ENCODE data around the gene EFS. TPM values are rescaled to one million over a fixed set of nuclear protein-coding genes. Genes with fewer than 3 reads are reported as not detected.

The EFS gene
- total and polyA plus RNA-seq, 4 experiments from 2014 or later = not detected

GRCh38 chr14:23366426-23366921 lies 1.5 kb upstream of the EFS start:
- H3K36me3 ChIP-seq (ENCODE audit: insufficient read depth, low read length) = no peaks in the 10 kb centered on the region
- H3K4me1 ChIP-seq (ENCODE audit: insufficient read depth, low read length) = no peaks in the 10 kb centered on the region
- DNase-seq = no peak
- ChIA-PET CTCF (ENCODE audit: partially characterized antibody) (interaction anchor here (3.3 kb wide), 1 partner anchor 14 kb away, joined by 17 read pairs; no protein-coding TSS in a partner anchor), POLR2A (ENCODE audit: partially characterized antibody) (no interaction called here)
- no peak overlapping the region for H3K4me3 ChIP-seq (ENCODE audit: low read length in 2 of 2)
- H3K9me3 Mint-ChIP-seq = no peaks in the 10 kb centered on the region
- intact Hi-C loops (cut with micrococcal nuclease) = no loop called here
- H3K36me3 Mint-ChIP-seq = no peaks in the 10 kb centered on the region
- H3K27ac ChIP-seq (ENCODE audit: low read depth, low read length) = no peak overlapping the region
- no peaks in the 10 kb centered on the region for H3K9me3 ChIP-seq (ENCODE audit: control insufficient read depth in 1 of 2, low read length in 2 of 2)
- peaks cover 6% of the 10 kb centered on the region for H3K27me3 ChIP-seq (ENCODE audit: insufficient read depth, low read length)
- no peak overlapping the region for H3K4me3 Mint-ChIP-seq
- H3K4me1 Mint-ChIP-seq = peaks cover 0 to 2% (median 0%) of the 10 kb centered on the region in 4 donors
- H3K27me3 Mint-ChIP-seq = peaks cover 21 to 27% of the 10 kb centered on the region in 2 donors
- H3K27ac Mint-ChIP-seq = no peak overlapping the region

DNA sequence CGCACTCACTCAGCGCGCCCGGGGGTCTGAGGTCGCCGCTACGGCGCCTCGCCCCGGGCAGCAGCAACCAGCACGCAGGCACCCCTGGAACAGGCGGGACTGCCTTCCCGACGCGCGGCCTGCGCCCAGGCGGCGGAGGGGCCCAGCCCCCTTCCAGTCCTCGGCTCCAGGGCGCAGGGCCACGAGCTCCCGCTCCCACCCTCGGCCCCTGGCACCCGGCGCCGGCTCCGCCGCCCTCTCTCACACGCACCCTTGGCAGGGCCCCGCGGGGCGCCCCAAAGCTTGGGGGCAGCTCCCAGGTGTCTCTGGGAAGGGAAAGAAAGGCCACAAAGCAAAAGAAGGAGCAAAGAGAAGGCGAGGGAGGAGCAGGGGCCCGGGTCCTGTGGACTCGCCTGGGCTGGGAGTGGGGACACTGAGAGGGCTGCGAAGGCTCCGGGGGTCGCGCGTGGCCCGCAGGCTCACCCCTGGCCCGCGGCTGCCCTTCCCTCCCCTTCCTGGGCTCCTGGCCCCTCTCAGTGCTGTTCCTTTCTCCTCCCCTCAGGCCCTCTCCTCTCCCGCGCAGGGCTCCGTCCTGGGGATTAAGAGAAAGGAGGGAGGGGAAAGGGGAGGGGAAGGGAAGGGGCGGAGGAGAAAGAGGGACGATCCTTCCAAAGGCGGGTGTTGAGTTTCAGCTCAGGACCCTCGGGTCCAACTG lies 907 bp upstream of the EFS start:
- ChIA-PET CTCF (ENCODE audit: partially characterized antibody) (no interaction called here), POLR2A (ENCODE audit: partially characterized antibody) (no interaction called here)
- H3K36me3 Mint-ChIP-seq = no peaks in the 10 kb centered on the region
- peaks cover 0 to 2% (median 0%) of the 10 kb centered on the region in 4 donors for H3K4me1 Mint-ChIP-seq
- peaks cover 6% of the 10 kb centered on the region for H3K27me3 ChIP-seq (ENCODE audit: insufficient read depth, low read length)
- no peaks in the 10 kb centered on the region for H3K9me3 ChIP-seq (ENCODE audit: control insufficient read depth in 1 of 2, low read length in 2 of 2)
- DNase-seq = no peak
- H3K27ac Mint-ChIP-seq = no peak overlapping the region
- H3K27ac ChIP-seq (ENCODE audit: low read depth, low read length) = no peak overlapping the region
- H3K4me3 ChIP-seq (ENCODE audit: low read length in 2 of 2) = no peak overlapping the region
- H3K4me3 Mint-ChIP-seq = no peak overlapping the region
- peaks cover 24 to 30% of the 10 kb centered on the region in 2 donors for H3K27me3 Mint-ChIP-seq
- no peaks in the 10 kb centered on the region for H3K9me3 Mint-ChIP-seq
- intact Hi-C loops (cut with micrococcal nuclease) = no loop called here
- no peaks in the 10 kb centered on the region for H3K36me3 ChIP-seq (ENCODE audit: insufficient read depth, low read length)
- no peaks in the 10 kb centered on the region for H3K4me1 ChIP-seq (ENCODE audit: insufficient read depth, low read length)

GRCh38 chr14:23364164-23365035 lies 572 bp downstream of the EFS start:
- intact Hi-C loops (cut with micrococcal nuclease) = no loop called here
- peaks cover 0 to 2% (median 0%) of the 10 kb centered on the region in 4 donors for H3K4me1 Mint-ChIP-seq
- H3K27me3 Mint-ChIP-seq = peaks cover 24 to 31% of the 10 kb centered on the region in 2 donors
- H3K9me3 Mint-ChIP-seq = no peaks in the 10 kb centered on the region
- H3K27me3 ChIP-seq (ENCODE audit: insufficient read depth, low read length) = peaks cover 6% of the 10 kb centered on the region
- peak overlapping the region in 1 of 8 donors; percentile 46 for H3K4me3 Mint-ChIP-seq
- peak overlapping the region in 3 of 7 donors; percentile 37 to 73 (median 50) for H3K27ac Mint-ChIP-seq
- no peak overlapping the region for H3K4me3 ChIP-seq (ENCODE audit: low read length in 2 of 2)
- H3K36me3 Mint-ChIP-seq = no peaks in the 10 kb centered on the region
- H3K4me1 ChIP-seq (ENCODE audit: insufficient read depth, low read length) = no peaks in the 10 kb centered on the region
- H3K36me3 ChIP-seq (ENCODE audit: insufficient read depth, low read length) = no peaks in the 10 kb centered on the region
- H3K9me3 ChIP-seq (ENCODE audit: control insufficient read depth in 1 of 2, low read length in 2 of 2) = no peaks in the 10 kb centered on the region
- no peak for DNase-seq
- H3K27ac ChIP-seq (ENCODE audit: low read depth, low read length) = no peak overlapping the region
- POLR2A ChIA-PET (ENCODE audit: partially characterized antibody) = no interaction called here
- CTCF ChIA-PET (ENCODE audit: partially characterized antibody) = interaction anchor here (2.5 kb wide), 1 partner anchor 16 kb away, joined by 9 read pairs; no protein-coding TSS in a partner anchor

DNA sequence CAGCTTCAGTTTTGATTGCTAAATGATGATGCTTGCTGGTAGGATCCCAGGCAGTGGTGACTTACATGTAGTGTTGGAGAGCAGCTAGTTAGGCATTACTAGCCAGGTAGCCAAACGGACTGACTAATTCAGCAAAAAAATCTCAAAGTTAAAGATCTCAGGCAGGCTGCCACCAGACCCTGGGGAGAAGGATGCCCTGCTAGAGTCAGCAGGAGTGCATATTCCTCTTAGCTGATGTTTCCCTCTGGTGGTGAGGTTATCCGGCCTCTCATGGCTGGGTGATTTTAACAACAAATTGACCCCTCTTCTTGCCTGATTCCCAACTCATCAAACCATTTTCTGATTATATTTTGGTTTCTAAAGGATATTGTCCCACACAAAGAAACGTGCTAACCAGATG lies 2.8 kb downstream of the EFS start:
- no peak overlapping the region for H3K27ac ChIP-seq (ENCODE audit: low read depth, low read length)
- H3K27me3 ChIP-seq (ENCODE audit: insufficient read depth, low read length) = peaks cover 6% of the 10 kb centered on the region
- DNase-seq = no peak
- H3K9me3 ChIP-seq (ENCODE audit: control insufficient read depth in 1 of 2, low read length in 2 of 2) = no peaks in the 10 kb centered on the region
- H3K4me3 Mint-ChIP-seq = no peak overlapping the region
- H3K36me3 ChIP-seq (ENCODE audit: insufficient read depth, low read length) = no peaks in the 10 kb centered on the region
- no peak overlapping the region for H3K27ac Mint-ChIP-seq
- H3K4me1 ChIP-seq (ENCODE audit: insufficient read depth, low read length) = no peaks in the 10 kb centered on the region
- H3K4me1 Mint-ChIP-seq = peaks cover 0 to 2% (median 0%) of the 10 kb centered on the region in 4 donors
- no peaks in the 10 kb centered on the region for H3K9me3 Mint-ChIP-seq
- ChIA-PET CTCF (ENCODE audit: partially characterized antibody) (interaction anchor here (2.5 kb wide), 1 partner anchor 18 kb away, joined by 9 read pairs; no protein-coding TSS in a partner anchor), POLR2A (ENCODE audit: partially characterized antibody) (no interaction called here)
- no peaks in the 10 kb centered on the region for H3K36me3 Mint-ChIP-seq
- intact Hi-C loops (cut with micrococcal nuclease) = no loop called here
- no peak overlapping the region for H3K4me3 ChIP-seq (ENCODE audit: low read length in 2 of 2)
- peaks cover 21 to 28% of the 10 kb centered on the region in 2 donors for H3K27me3 Mint-ChIP-seq

DNA sequence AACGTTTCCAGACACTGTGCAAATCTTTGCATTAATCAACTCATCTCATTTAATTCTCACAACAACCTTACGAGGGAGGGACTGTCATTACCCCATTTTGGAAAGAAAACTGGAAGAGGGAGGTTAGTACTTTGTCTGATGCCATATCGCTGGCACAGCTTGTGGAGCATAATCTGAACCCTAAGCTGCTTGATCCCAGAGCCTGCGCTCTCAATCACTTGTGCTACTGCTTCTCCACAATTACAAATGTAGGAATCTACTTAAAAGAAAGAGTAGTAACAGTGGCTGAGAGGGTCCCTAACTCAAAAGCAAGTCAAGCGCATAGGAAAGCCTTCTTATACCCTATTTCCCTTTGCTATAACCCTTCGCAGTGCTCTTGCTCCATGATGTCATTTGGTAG lies 3.2 kb downstream of the EFS start:
- Mint-ChIP-seq H3K9me3 (no peaks in the 10 kb centered on the region), H3K4me1 (no peaks in the 10 kb centered on the region), H3K27ac (no peak overlapping the region), H3K4me3 (no peak overlapping the region), H3K27me3 (peaks cover 17 to 24% of the 10 kb centered on the region in 2 donors), H3K36me3 (no peaks in the 10 kb centered on the region)
- peaks cover 6% of the 10 kb centered on the region for H3K27me3 ChIP-seq (ENCODE audit: insufficient read depth, low read length)
- H3K4me3 ChIP-seq (ENCODE audit: low read length in 2 of 2) = no peak overlapping the region
- H3K36me3 ChIP-seq (ENCODE audit: insufficient read depth, low read length) = no peaks in the 10 kb centered on the region
- no peaks in the 10 kb centered on the region for H3K4me1 ChIP-seq (ENCODE audit: insufficient read depth, low read length)
- DNase-seq = no peak
- ChIA-PET POLR2A (ENCODE audit: partially characterized antibody) (no interaction called here), CTCF (ENCODE audit: partially characterized antibody) (interaction anchor here (1.3 to 2.5 kb wide), 3 partner anchors 18 to 35 kb away, joined by 4 to 9 read pairs (median 7); no protein-coding TSS in a partner anchor)
- no peaks in the 10 kb centered on the region for H3K9me3 ChIP-seq (ENCODE audit: control insufficient read depth in 1 of 2, low read length in 2 of 2)
- intact Hi-C loops (cut with micrococcal nuclease) = no loop called here
- no peak overlapping the region for H3K27ac ChIP-seq (ENCODE audit: low read depth, low read length)

- no peaks in the 10 kb centered on the region for H3K9me3 Mint-ChIP-seq
- H3K4me3 ChIP-seq (ENCODE audit: low read length in 2 of 2) = no peak overlapping the region
- H3K27ac ChIP-seq (ENCODE audit: low read depth, low read length) = no peak overlapping the region
- H3K36me3 ChIP-seq (ENCODE audit: insufficient read depth, low read length) = no peaks in the 10 kb centered on the region
- intact Hi-C loops (cut with micrococcal nuclease) = no loop called here
- peak overlapping the region in 1 of 7 donors; percentile 28 for H3K27ac Mint-ChIP-seq
- peaks cover 15 to 20% of the 10 kb centered on the region in 2 donors for H3K27me3 Mint-ChIP-seq
- CTCF ChIA-PET (ENCODE audit: partially characterized antibody) = interaction anchor here (1.3 to 1.8 kb wide), 2 partner anchors 19 to 34 kb away, joined by 4 to 7 read pairs; no protein-coding TSS in a partner anchor
- no peaks in the 10 kb centered on the region for H3K4me1 ChIP-seq (ENCODE audit: insufficient read depth, low read length)
- peaks cover 6% of the 10 kb centered on the region for H3K27me3 ChIP-seq (ENCODE audit: insufficient read depth, low read length)
- no peaks in the 10 kb centered on the region for H3K36me3 Mint-ChIP-seq
- POLR2A ChIA-PET (ENCODE audit: partially characterized antibody) = no interaction called here
- no peaks in the 10 kb centered on the region for H3K9me3 ChIP-seq (ENCODE audit: control insufficient read depth in 1 of 2, low read length in 2 of 2)
- H3K4me1 Mint-ChIP-seq = no peaks in the 10 kb centered on the region
- no peak overlapping the region for H3K4me3 Mint-ChIP-seq
- no peak for DNase-seq
These were observed 3.7 kb downstream of the EFS start for GRCh38 chr14:23361320-23361719.

DNA sequence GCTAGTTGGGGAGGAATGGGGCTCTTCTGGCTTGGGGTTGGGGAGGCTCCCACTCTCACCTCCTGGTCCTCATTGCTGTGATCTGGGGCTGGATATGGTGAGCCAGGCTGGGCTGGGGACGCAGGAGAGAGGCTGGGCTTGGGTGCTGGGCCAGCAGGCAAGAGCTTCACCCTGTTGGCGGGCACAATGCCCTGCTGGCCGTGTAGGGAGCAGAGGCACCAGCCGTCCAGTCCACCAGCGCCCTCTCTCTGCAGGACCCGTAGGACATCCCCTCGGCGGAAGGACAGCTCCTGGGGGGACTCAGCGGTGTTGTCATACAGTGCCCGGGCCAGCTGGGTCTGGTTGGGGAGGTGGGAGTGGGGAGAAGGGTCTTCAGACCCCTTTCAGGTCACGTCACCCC lies 4.5 kb downstream of the EFS start:
- ChIA-PET POLR2A (ENCODE audit: partially characterized antibody) (no interaction called here), CTCF (ENCODE audit: partially characterized antibody) (interaction anchor here (1.1 to 1.8 kb wide), 3 partner anchors 9 to 33 kb away, joined by 4 to 7 read pairs (median 4); no protein-coding TSS in a partner anchor)
- no peaks in the 10 kb centered on the region for H3K9me3 ChIP-seq (ENCODE audit: control insufficient read depth in 1 of 2, low read length in 2 of 2)
- H3K27me3 Mint-ChIP-seq = peaks cover 20 to 23% of the 10 kb centered on the region in 2 donors
- H3K27me3 ChIP-seq (ENCODE audit: insufficient read depth, low read length) = peaks cover 6% of the 10 kb centered on the region
- H3K9me3 Mint-ChIP-seq = no peaks in the 10 kb centered on the region
- H3K4me1 ChIP-seq (ENCODE audit: insufficient read depth, low read length) = no peaks in the 10 kb centered on the region
- DNase-seq = no peak
- no peak overlapping the region for H3K27ac Mint-ChIP-seq
- H3K36me3 ChIP-seq (ENCODE audit: insufficient read depth, low read length) = no peaks in the 10 kb centered on the region
- no peaks in the 10 kb centered on the region for H3K4me1 Mint-ChIP-seq
- no peak overlapping the region for H3K4me3 ChIP-seq (ENCODE audit: low read length in 2 of 2)
- H3K36me3 Mint-ChIP-seq = no peaks in the 10 kb centered on the region
- H3K27ac ChIP-seq (ENCODE audit: low read depth, low read length) = no peak overlapping the region
- intact Hi-C loops (cut with micrococcal nuclease) = no loop called here
- no peak overlapping the region for H3K4me3 Mint-ChIP-seq
